Measurements from ENCODE around the gene PLCH2. TPM values are rescaled to one million over a fixed set of nuclear protein-coding genes. Genes with fewer than 3 reads are reported as not detected.

Gene PLCH2
- total RNA-seq, 4 donors from 2014 or later, result not detected

GRCh38 chr1:2486041-2486440 lies 10.0 kb downstream of the PLCH2 start:
- H3K4me1 ChIP-seq, result no peaks in the 10 kb centered on the region
- TF ChIP-seq, protein P1, sequence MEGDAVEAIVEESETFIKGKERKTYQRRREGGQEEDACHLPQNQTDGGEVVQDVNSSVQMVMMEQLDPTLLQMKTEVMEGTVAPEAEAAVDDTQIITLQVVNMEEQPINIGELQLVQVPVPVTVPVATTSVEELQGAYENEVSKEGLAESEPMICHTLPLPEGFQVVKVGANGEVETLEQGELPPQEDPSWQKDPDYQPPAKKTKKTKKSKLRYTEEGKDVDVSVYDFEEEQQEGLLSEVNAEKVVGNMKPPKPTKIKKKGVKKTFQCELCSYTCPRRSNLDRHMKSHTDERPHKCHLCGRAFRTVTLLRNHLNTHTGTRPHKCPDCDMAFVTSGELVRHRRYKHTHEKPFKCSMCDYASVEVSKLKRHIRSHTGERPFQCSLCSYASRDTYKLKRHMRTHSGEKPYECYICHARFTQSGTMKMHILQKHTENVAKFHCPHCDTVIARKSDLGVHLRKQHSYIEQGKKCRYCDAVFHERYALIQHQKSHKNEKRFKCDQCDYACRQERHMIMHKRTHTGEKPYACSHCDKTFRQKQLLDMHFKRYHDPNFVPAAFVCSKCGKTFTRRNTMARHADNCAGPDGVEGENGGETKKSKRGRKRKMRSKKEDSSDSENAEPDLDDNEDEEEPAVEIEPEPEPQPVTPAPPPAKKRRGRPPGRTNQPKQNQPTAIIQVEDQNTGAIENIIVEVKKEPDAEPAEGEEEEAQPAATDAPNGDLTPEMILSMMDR (IDR thresholded peaks at IDR 0.05 in 4 of 5, conservative IDR thresholded peaks at IDR 0.05 in 1 of 5), result no peak
- no peak for TF ChIP-seq POLR2A (IDR thresholded peaks at IDR 0.05)
- ATAC-seq, result no peak
- H3K27ac ChIP-seq, result no peak overlapping the region
- H3K27me3 ChIP-seq, result no peaks in the 10 kb centered on the region
- H3K36me3 ChIP-seq, result no peaks in the 10 kb centered on the region
- intact Hi-C loops (cut with DNase I; ENCODE audit: low total_unique reads), result no loop called here
- H3K9me3 ChIP-seq, result no peaks in the 10 kb centered on the region
- no peak overlapping the region for H3K4me3 ChIP-seq
- in situ Hi-C loops (cut with MboI; ENCODE audit: low sequenced_read_pairs in 4 of 4), result no loop called here
- DNase-seq, result no peak

- no peak for ATAC-seq
- no peak overlapping the region for H3K4me3 ChIP-seq
- no peak for TF ChIP-seq POLR2A (IDR thresholded peaks at IDR 0.05)
- TF ChIP-seq, protein P1 (IDR thresholded peaks at IDR 0.05 in 4 of 5, conservative IDR thresholded peaks at IDR 0.05 in 1 of 5), result no peak
- no peak overlapping the region for H3K27ac ChIP-seq
- no peaks in the 10 kb centered on the region for H3K27me3 ChIP-seq
- intact Hi-C loops (cut with DNase I; ENCODE audit: low total_unique reads), result no loop called here
- DNase-seq, result no peak
- H3K9me3 ChIP-seq, result no peaks in the 10 kb centered on the region
- no peaks in the 10 kb centered on the region for H3K36me3 ChIP-seq
- in situ Hi-C loops (cut with MboI; ENCODE audit: low sequenced_read_pairs in 4 of 4), result no loop called here
- H3K4me1 ChIP-seq, result no peaks in the 10 kb centered on the region
Observed at GRCh38 chr1:2486558-2486957, 10.5 kb downstream of the PLCH2 start.

DNA sequence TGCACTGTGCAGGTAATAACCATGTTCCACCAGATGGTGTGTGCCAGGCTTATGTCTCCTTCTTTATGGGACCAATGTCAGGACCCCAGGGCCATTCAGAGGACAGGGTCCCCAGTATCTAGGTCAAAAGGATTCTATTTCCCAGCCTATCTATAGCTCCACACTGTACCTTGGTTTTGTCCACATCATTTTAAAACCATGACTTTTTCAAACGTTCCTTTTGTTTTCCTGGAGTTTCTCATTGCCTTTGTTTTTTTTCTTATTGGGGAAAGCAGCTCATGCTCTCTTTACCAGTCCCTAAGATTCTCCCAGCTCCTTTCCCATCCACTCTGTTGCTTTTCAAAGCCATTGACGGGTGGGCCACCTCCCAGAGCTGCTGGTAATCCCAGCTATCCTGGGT lies 12.6 kb downstream of the PLCH2 start:
- no peaks in the 10 kb centered on the region for H3K9me3 ChIP-seq
- no peak for TF ChIP-seq POLR2A (IDR thresholded peaks at IDR 0.05)
- TF ChIP-seq, protein P1 (IDR thresholded peaks at IDR 0.05 in 4 of 5, conservative IDR thresholded peaks at IDR 0.05 in 1 of 5), result no peak
- H3K27ac ChIP-seq, result no peak overlapping the region
- H3K4me1 ChIP-seq, result peaks cover 0 to 2% of the 10 kb centered on the region in 2 donors
- ATAC-seq (no peak), DNase-seq (no peak)
- in situ Hi-C loops (cut with MboI; ENCODE audit: low sequenced_read_pairs in 4 of 4) (no loop called here), intact Hi-C loops (cut with DNase I; ENCODE audit: low total_unique reads) (no loop called here)
- no peaks in the 10 kb centered on the region for H3K36me3 ChIP-seq
- H3K4me3 ChIP-seq, result no peak overlapping the region
- H3K27me3 ChIP-seq, result peaks cover 3 to 8% (median 8%) of the 10 kb centered on the region in 3 donors

GRCh38 chr1:2489615-2490014 lies 13.5 kb downstream of the PLCH2 start:
- peaks cover 3 to 8% (median 8%) of the 10 kb centered on the region in 3 donors for H3K27me3 ChIP-seq
- no peak overlapping the region for H3K27ac ChIP-seq
- TF ChIP-seq POLR2A (IDR thresholded peaks at IDR 0.05), result no peak
- no peaks in the 10 kb centered on the region for H3K9me3 ChIP-seq
- DNase-seq, result no peak
- peaks cover 0 to 12% of the 10 kb centered on the region in 2 donors for H3K4me1 ChIP-seq
- intact Hi-C loops (cut with DNase I; ENCODE audit: low total_unique reads), result no loop called here
- no peak overlapping the region for H3K4me3 ChIP-seq
- in situ Hi-C loops (cut with MboI; ENCODE audit: low sequenced_read_pairs in 4 of 4), result no loop called here
- no peaks in the 10 kb centered on the region for H3K36me3 ChIP-seq
- no peak for ATAC-seq

GRCh38 chr1:2492091-2492490 lies 16.0 kb downstream of the PLCH2 start:
- no peak for TF ChIP-seq POLR2A (IDR thresholded peaks at IDR 0.05)
- TF ChIP-seq, protein P1 (IDR thresholded peaks at IDR 0.05 in 4 of 5, conservative IDR thresholded peaks at IDR 0.05 in 1 of 5), result no peak
- H3K27ac ChIP-seq, result no peak overlapping the region
- no peak overlapping the region for H3K4me3 ChIP-seq
- DNase-seq, result no peak
- H3K36me3 ChIP-seq, result no peaks in the 10 kb centered on the region
- H3K4me1 ChIP-seq, result peaks cover 0 to 19% of the 10 kb centered on the region in 2 donors
- ATAC-seq, result no peak
- H3K9me3 ChIP-seq, result no peaks in the 10 kb centered on the region
- H3K27me3 ChIP-seq, result peaks cover 3 to 14% (median 11%) of the 10 kb centered on the region in 3 donors
- intact Hi-C loops (cut with DNase I; ENCODE audit: low total_unique reads), result no loop called here
- in situ Hi-C loops (cut with MboI; ENCODE audit: low sequenced_read_pairs in 4 of 4), result no loop called here
